H1 (cell line): Measurements from ENCODE around the gene FRMD4A. TPM values are rescaled to one million over a fixed set of nuclear protein-coding genes. Genes with fewer than 3 reads are reported as not detected.

Experiments
- CTCF ChIA-PET: fragments of 300-600 bp; sonication (Branson Sonifier 250); formaldehyde crosslinking; loops from one replicate; lab custom pipeline; 2021; ENCODE audit not compliant: partially characterized antibody; lab: Charles Lee
- POLR2A ChIA-PET: fragments of 300-600 bp; sonication (Branson Sonifier 250); formaldehyde crosslinking; loops from one replicate; lab custom pipeline; 2021; ENCODE audit warnings: inconsistent platforms; ENCODE audit not compliant: partially characterized antibody; lab: Charles Lee
- DNase-seq, 2 experiments: peaks; one replicate each; pipeline versions ENCODE4 v3.0.0 to v3.0.0-alpha.2; 2010 to 2022; ENCODE audit warnings: low spot score in 2 of 2, low read depth in 1 of 2, mixed read lengths in 1 of 2
- FAIRE-seq: peaks from 2 replicates; lab custom pipeline; 2011; peaks lifted over from hg19 to GRCh38; lab: Jason Lieb, UNC
- H2AFZ ChIP-seq: 2 replicates; pipeline ENCODE4 v1.8.1; 2012; ENCODE audit warnings: low read length, inconsistent platforms
- H2AK5ac ChIP-seq: 2 replicates; pipeline ENCODE4 v1.6.1; 2013; ENCODE audit warnings: low read depth, low read length
- H2BK120ac ChIP-seq: replicated peaks from 2 replicates; pipeline ENCODE3; 2013; ENCODE audit warnings: low read depth, low read length, inconsistent platforms
- H2BK12ac ChIP-seq: 2 replicates; pipeline ENCODE4 v1.6.1; 2013; ENCODE audit warnings: low read depth, low read length
- H2BK15ac ChIP-seq: 2 replicates; pipeline ENCODE4 v1.6.1; 2013; ENCODE audit warnings: low read length
- H2BK20ac ChIP-seq: 2 replicates; pipeline ENCODE4 v1.6.1; 2013; ENCODE audit warnings: low read length
- H2BK5ac ChIP-seq: 2 replicates; pipeline ENCODE4 v1.6.1; 2013; ENCODE audit warnings: low read depth, low read length
- H3K14ac ChIP-seq: 2 replicates; pipeline ENCODE4 v1.6.1; 2013; ENCODE audit warnings: inconsistent platforms; ENCODE audit not compliant: insufficient read length
- H3K18ac ChIP-seq: 2 replicates; pipeline ENCODE4 v1.6.1; 2013; ENCODE audit warnings: low read length; ENCODE audit errors: extremely low read depth
- H3K23ac ChIP-seq: 2 replicates; pipeline ENCODE4 v1.6.1; 2013; ENCODE audit warnings: inconsistent platforms; ENCODE audit not compliant: insufficient read length
- H3K23me2 ChIP-seq: 2 replicates; pipeline ENCODE4 v1.6.1; 2013; ENCODE audit warnings: low read depth, low read length
- H3K27ac ChIP-seq: 2 replicates; pipeline ENCODE4 v1.6.1; 2011; ENCODE audit warnings: low read depth, low read length, inconsistent platforms
- H3K27me3 ChIP-seq, 4 experiments: replicated peaks in 1 of 4; 1 replicate in 1 of 4; 2 replicates in 3 of 4; pipeline versions ENCODE4 v1.6.1 to v1.8.1; 2011 to 2013; ENCODE audit warnings: low read length in 3 of 4, mild to moderate bottlenecking in 3 of 4, inconsistent platforms in 2 of 4, mixed read lengths in 2 of 4, moderate library complexity in 1 of 4; ENCODE audit not compliant: control insufficient read depth in 3 of 4, insufficient read depth in 3 of 4; ENCODE audit errors: extremely low read depth in 1 of 4
- H3K36me3 ChIP-seq, 4 experiments: 2 replicates each; pipeline versions ENCODE4 v1.6.1 to v1.8.1; 2011 to 2013; ENCODE audit warnings: mild to moderate bottlenecking in 4 of 4, low read length in 3 of 4, moderate library complexity in 2 of 4, control low read depth in 1 of 4, inconsistent platforms in 1 of 4; ENCODE audit not compliant: insufficient read depth in 4 of 4, control insufficient read depth in 2 of 4
- H3K4ac ChIP-seq: replicated peaks from 2 replicates; pipeline ENCODE3; 2013; ENCODE audit warnings: low read length, low read depth, mixed read lengths, inconsistent platforms; ENCODE audit not compliant: insufficient read length
- H3K4me1 ChIP-seq, 4 experiments: replicated peaks in 1 of 4; 1 replicate in 1 of 4; 2 replicates in 3 of 4; pipeline versions ENCODE4 v1.6.1 to v1.8.1; 2011 to 2013; ENCODE audit warnings: low read length in 3 of 4, inconsistent platforms in 2 of 4, mixed read lengths in 1 of 4; ENCODE audit not compliant: insufficient read depth in 4 of 4, control insufficient read depth in 3 of 4
- H3K4me2 ChIP-seq, 2 experiments: 2 replicates each; pipeline versions ENCODE4 v1.6.1 to v1.8.1; 2011 to 2013; ENCODE audit warnings: low read depth in 2 of 2, low read length in 2 of 2, control low read depth in 1 of 2, inconsistent platforms in 1 of 2, mild to moderate bottlenecking in 1 of 2; ENCODE audit not compliant: insufficient read depth in 1 of 2
- H3K4me3 ChIP-seq, 4 experiments: fragments of 200-600, 300-600 bp in 1 of 4; sonication (generic), shearing (Covaris generic), sonication (Bioruptor Twin) in 1 of 4; 2 replicates each; pipeline versions ENCODE4 v1.5.1 to v1.8.1; 2011 to 2016; ENCODE audit warnings: low read length in 4 of 4, low read depth in 3 of 4, control low read depth in 2 of 4, inconsistent platforms in 2 of 4, mild to moderate bottlenecking in 2 of 4, mixed read lengths in 1 of 4, moderate library complexity in 1 of 4; ENCODE audit not compliant: insufficient read depth in 2 of 4; ENCODE audit errors: extremely low read depth in 1 of 4
- H3K56ac ChIP-seq: replicated peaks from 2 replicates; pipeline ENCODE3; 2013; ENCODE audit warnings: low read depth, mild to moderate bottlenecking, mixed read lengths, low read length, inconsistent platforms; ENCODE audit not compliant: insufficient read length
- H3K79me1 ChIP-seq: 2 replicates; pipeline ENCODE4 v1.6.1; 2013; ENCODE audit warnings: low read depth, low read length, control low read depth
- H3K79me2 ChIP-seq, 2 experiments: 2 replicates each; pipeline versions ENCODE4 v1.6.1 to v1.8.1; 2012 to 2013; ENCODE audit warnings: low read length in 2 of 2, mild to moderate bottlenecking in 2 of 2, inconsistent platforms in 1 of 2; ENCODE audit not compliant: insufficient read depth in 2 of 2, control insufficient read depth in 1 of 2
- H3K9ac ChIP-seq, 4 experiments: replicated peaks in 1 of 4; 1 replicate in 1 of 4; 2 replicates in 3 of 4; pipeline versions ENCODE4 v1.6.1 to v1.8.1; 2011 to 2013; ENCODE audit warnings: low read depth in 3 of 4, low read length in 3 of 4, control low read depth in 2 of 4, mild to moderate bottlenecking in 2 of 4, moderate library complexity in 2 of 4, inconsistent platforms in 1 of 4; ENCODE audit errors: extremely low read depth in 1 of 4
- H3K9me3 ChIP-seq, 2 experiments: 2 replicates each; pipeline versions ENCODE4 v1.6.1 to v1.8.1; 2012 to 2013; ENCODE audit warnings: mild to moderate bottlenecking in 2 of 2, moderate library complexity in 2 of 2, control low read depth in 1 of 2, inconsistent platforms in 1 of 2, low read depth in 1 of 2, low read length in 1 of 2, mixed read lengths in 1 of 2; ENCODE audit not compliant: insufficient read depth in 2 of 2
- H4K20me1 ChIP-seq, 2 experiments: replicated peaks in 1 of 2; 2 replicates each; pipeline versions ENCODE3 to v1.8.1; 2011 to 2013; ENCODE audit warnings: inconsistent platforms in 2 of 2, low read length in 2 of 2, mild to moderate bottlenecking in 1 of 2; ENCODE audit not compliant: insufficient read depth in 2 of 2, control insufficient read depth in 1 of 2
- H4K5ac ChIP-seq: 2 replicates; pipeline ENCODE4 v1.6.1; 2013; ENCODE audit warnings: low read length, low read depth, mixed read lengths, inconsistent platforms; ENCODE audit not compliant: insufficient read length
- H4K8ac ChIP-seq: 2 replicates; pipeline ENCODE4 v1.8.0; 2013; ENCODE audit warnings: mild to moderate bottlenecking, moderate library complexity, low read length, inconsistent platforms; ENCODE audit not compliant: insufficient read depth; ENCODE audit errors: extremely low read depth
- H4K91ac ChIP-seq: replicated peaks from 2 replicates; pipeline ENCODE3; 2013; ENCODE audit warnings: low read length, mixed read lengths, inconsistent platforms; ENCODE audit not compliant: insufficient read length
- BACH1 ChIP-seq: IDR thresholded peaks from 2 replicates; pipeline ENCODE4 v1.6.1; 2012; ENCODE audit warnings: low read length, improper control_type of control experiment
- CTBP2 ChIP-seq: IDR thresholded peaks from 2 replicates; pipeline ENCODE4 v1.7.0; 2011; ENCODE audit warnings: borderline replicate concordance, mild to moderate bottlenecking, moderate library complexity, mixed read lengths, low read length; ENCODE audit not compliant: insufficient read depth, insufficient read length
- EGR1 ChIP-seq: IDR thresholded peaks from 2 replicates; pipeline ENCODE4 v1.6.1; 2011; ENCODE audit warnings: low read depth, low read length, borderline replicate concordance
- EP300 ChIP-seq, 2 experiments: IDR thresholded peaks; 1 replicate in 1 of 2; 2 replicates in 1 of 2; pipeline ENCODE4 v1.6.1; 2011 to 2012; ENCODE audit warnings: low read depth in 2 of 2, low read length in 2 of 2, mild to moderate bottlenecking in 2 of 2, borderline replicate concordance in 1 of 2, inconsistent platforms in 1 of 2, moderate library complexity in 1 of 2
- JUND ChIP-seq: IDR thresholded peaks from 2 replicates; pipeline ENCODE4 v1.6.1; 2011; ENCODE audit warnings: mild to moderate bottlenecking, improper control_type of control experiment, low read length
- POU5F1 ChIP-seq: IDR thresholded peaks from 2 replicates; pipeline ENCODE4 v1.6.1; 2011; ENCODE audit warnings: low read depth, mild to moderate bottlenecking, low read length, moderate library complexity
- RBBP5 ChIP-seq: IDR thresholded peaks from 2 replicates; pipeline ENCODE4 v1.7.1; 2012; ENCODE audit warnings: low read depth, mild to moderate bottlenecking, inconsistent platforms, low read length, moderate library complexity, borderline replicate concordance
- RNF2 ChIP-seq: fragments of 200-900, 300-1000 bp; sonication (generic); IDR thresholded peaks from 2 replicates; pipeline ENCODE4 v1.7.1; 2016; ENCODE audit warnings: borderline replicate concordance, low read depth, mild to moderate bottlenecking, antibody characterized with exemption, low read length; ENCODE audit not compliant: poor library complexity, severe bottlenecking; ENCODE audit errors: missing control alignments
- SIN3A ChIP-seq, 2 experiments: IDR thresholded peaks in 1 of 2; conservative IDR thresholded peaks in 1 of 2; 2 replicates each; pipeline ENCODE4 v1.6.1; 2011 to 2012; ENCODE audit warnings: low read length in 2 of 2, improper control_type of control experiment in 1 of 2, low read depth in 1 of 2, mild to moderate bottlenecking in 1 of 2
- SIRT6 ChIP-seq: IDR thresholded peaks from one replicate; pipeline ENCODE4 v1.7.1; 2012; ENCODE audit warnings: low read length, inconsistent platforms
- TAF1 ChIP-seq: IDR thresholded peaks from 2 replicates; pipeline ENCODE4 v1.6.1; 2011; ENCODE audit warnings: mild to moderate bottlenecking, low read depth, low read length
- WGBS, 2 experiments: shearing (Covaris generic) in 1 of 2; methylation state at CpG; one replicate each; pipeline versions ENCODE4 v1.1.6 to v1.1.7; 2013 to 2015; ENCODE audit warnings: low lambda C conversion rate in 2 of 2, mixed read lengths in 2 of 2, inconsistent platforms in 1 of 2, low coverage in 1 of 2, missing lambda C conversion rate in 1 of 2; ENCODE audit not compliant: insufficient replicate concordance in 2 of 2, insufficient coverage in 1 of 2, insufficient read length in 1 of 2; ENCODE audit errors: extremely low coverage in 1 of 2, missing lambda C conversion rate in 1 of 2; 5-methylcytosine and 5-hydroxymethylcytosine counted together
- polyA plus RNA-seq, 7 experiments: library from polyadenylated mRNA; depleted of rRNA in 3 of 7; stranded (reverse) in 5 of 7; unstranded in 2 of 7; fragments of >200 nt in 5 of 7; fragments of 200-250 nt in 2 of 7; gene quantifications; 1 replicate in 5 of 7; 2 replicates in 1 of 7; 4 replicates in 1 of 7; pipeline versions ENCODE4 v1.2.1 to v1.2.3, GENCODE V29; 2011 to 2013; ENCODE audit warnings: missing spikeins in 2 of 7, mixed read lengths in 2 of 7
- total RNA-seq: library from RNA; stranded (reverse); fragmentation: NEBNext Ultra II Directional; extraction: Animal tissue kit (Norgen Biotek cat#: 25700); gene quantifications from 2 replicates; pipeline ENCODE4 v1.2.1, GENCODE V29; 2021
- TF ChIP-seq, protein P1 (sequence below): IDR thresholded peaks from 2 replicates; pipeline ENCODE4 v1.6.1; 2012; ENCODE audit warnings: low read length, inconsistent platforms

The FRMD4A gene
- total and polyA plus RNA-seq, 2 of the 8 experiments (the other 6 are each of a cell fraction or from before 2014, with no cell fraction given), result 38.6 to 39.6 TPM

DNA sequence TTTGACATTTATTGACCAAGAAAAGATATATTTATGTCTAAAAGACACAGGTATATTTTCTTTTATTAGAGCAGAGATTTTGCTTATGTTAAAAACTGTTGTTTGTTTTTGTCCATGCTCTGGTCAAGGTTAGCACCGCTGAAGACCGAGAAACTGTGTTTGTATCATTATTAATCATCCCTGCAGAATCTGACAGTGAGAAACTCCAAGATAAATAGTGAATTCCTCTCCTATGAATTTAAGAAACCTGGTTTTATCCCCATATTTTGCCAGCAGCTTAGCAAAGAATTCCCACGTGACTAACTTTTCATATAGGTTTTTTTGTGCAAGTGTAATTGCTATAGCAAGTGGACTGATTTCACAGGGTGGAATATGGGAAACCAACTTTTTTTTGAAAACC is 77.6 kb downstream of the FRMD4A start:
- H2AFZ ChIP-seq, result no peak overlapping the region
- 91% methylated on average over 3 of the region's 3 CpGs; no CpG with 5 or more reads in 1 of the 2 experiments for WGBS, 2 experiments
- no peaks in the 10 kb centered on the region for H3K4me1 ChIP-seq
- peaks cover 0 to 6% of the 10 kb centered on the region in 2 experiments; a peak in 1 of 4 replicates for H3K9me3 ChIP-seq
- no peak for DNase-seq
- no peak overlapping the region for H3K27ac ChIP-seq
- no peak overlapping the region for H2BK20ac ChIP-seq
- no peak overlapping the region for H3K4me2 ChIP-seq
- H4K8ac ChIP-seq, result no peak overlapping the region
- no peak overlapping the region for H2BK120ac ChIP-seq
- no peak overlapping the region for H2AK5ac ChIP-seq
- H2BK15ac ChIP-seq, result no peak overlapping the region
- H2BK12ac ChIP-seq, result no peak overlapping the region
- H4K5ac ChIP-seq, result no peak overlapping the region
- POLR2A ChIA-PET, result interaction anchor here (0.9 kb wide), 1 partner anchor 20 kb away, joined by 3 read pairs; no protein-coding TSS in a partner anchor
- no peaks in the 10 kb centered on the region for H3K23me2 ChIP-seq
- H3K18ac ChIP-seq, result no peak overlapping the region
- no peaks in the 10 kb centered on the region for H4K20me1 ChIP-seq
- no peak for FAIRE-seq
- H3K4me3 ChIP-seq, result no peak overlapping the region
- no peak overlapping the region for H3K4ac ChIP-seq
- no peaks in the 10 kb centered on the region for H3K27me3 ChIP-seq
- CTCF ChIA-PET, result interaction anchor here (0.7 to 1.2 kb wide), 3 partner anchors 73 to 229 kb away, joined by 3 to 4 read pairs (median 3); no protein-coding TSS in a partner anchor
- no peak overlapping the region for H2BK5ac ChIP-seq
- no peaks in the 10 kb centered on the region for H3K79me1 ChIP-seq
- no peak overlapping the region for H4K91ac ChIP-seq
- no peaks in the 10 kb centered on the region for H3K79me2 ChIP-seq
- no peak overlapping the region for H3K56ac ChIP-seq
- no peak overlapping the region for H3K9ac ChIP-seq
- no peak overlapping the region for H3K14ac ChIP-seq
- no peak overlapping the region for H3K23ac ChIP-seq
- no peaks in the 10 kb centered on the region for H3K36me3 ChIP-seq
- TF ChIP-seq SIRT6, result no peak
- no peak for TF ChIP-seq CTBP2
- TF ChIP-seq SIN3A (conservative IDR thresholded peaks at IDR 0.05 in 1 of 2, IDR thresholded peaks at IDR 0.05 in 1 of 2; ENCODE audit: low read depth in 1 of 2, low read length in 2 of 2), result no peak
- TF ChIP-seq EP300 (IDR thresholded peaks at IDR 0.05; ENCODE audit: borderline replicate concordance in 1 of 2, low read depth in 2 of 2, low read length in 2 of 2), result no peak
- TF ChIP-seq JUND, result no peak
- no peak for TF ChIP-seq POU5F1
- TF ChIP-seq, protein P1, sequence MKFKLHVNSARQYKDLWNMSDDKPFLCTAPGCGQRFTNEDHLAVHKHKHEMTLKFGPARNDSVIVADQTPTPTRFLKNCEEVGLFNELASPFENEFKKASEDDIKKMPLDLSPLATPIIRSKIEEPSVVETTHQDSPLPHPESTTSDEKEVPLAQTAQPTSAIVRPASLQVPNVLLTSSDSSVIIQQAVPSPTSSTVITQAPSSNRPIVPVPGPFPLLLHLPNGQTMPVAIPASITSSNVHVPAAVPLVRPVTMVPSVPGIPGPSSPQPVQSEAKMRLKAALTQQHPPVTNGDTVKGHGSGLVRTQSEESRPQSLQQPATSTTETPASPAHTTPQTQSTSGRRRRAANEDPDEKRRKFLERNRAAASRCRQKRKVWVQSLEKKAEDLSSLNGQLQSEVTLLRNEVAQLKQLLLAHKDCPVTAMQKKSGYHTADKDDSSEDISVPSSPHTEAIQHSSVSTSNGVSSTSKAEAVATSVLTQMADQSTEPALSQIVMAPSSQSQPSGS, result no peak
- no peak for TF ChIP-seq RNF2
- no peak for TF ChIP-seq EGR1
- TF ChIP-seq BACH1, result no peak
- no peak for TF ChIP-seq TAF1
- no peak for TF ChIP-seq RBBP5
